HG02973 (cell line): ENCODE results near the gene KIAA0930.

Experiments used
- ATAC-seq: cut with Tn5 transposase; IDR thresholded peaks from one replicate; pipeline ENCODE4 v1.9.1; 2021; ENCODE audit warnings: moderate library complexity; ENCODE audit not compliant: unreplicated experiment

The KIAA0930 gene

DNA sequence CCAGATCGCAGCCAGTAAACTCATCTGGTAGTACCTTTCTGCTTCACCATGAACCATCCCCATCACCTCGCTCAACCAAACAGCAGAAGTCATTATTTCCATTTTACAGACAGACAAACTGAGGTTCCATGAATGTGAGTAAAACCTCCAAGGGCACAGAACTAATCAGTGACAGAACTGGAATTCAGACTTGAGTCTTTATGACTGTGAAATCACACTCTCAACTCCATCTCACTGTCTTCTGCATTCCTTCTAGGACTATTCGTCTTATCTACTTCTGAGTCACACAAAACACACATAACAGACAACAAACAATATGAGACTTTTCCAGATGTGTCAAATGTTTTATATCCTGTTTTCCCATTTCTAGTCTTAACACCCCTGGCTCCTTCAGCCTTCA, 86.3 kb downstream of the KIAA0930 start:
- ATAC-seq = no peak

DNA sequence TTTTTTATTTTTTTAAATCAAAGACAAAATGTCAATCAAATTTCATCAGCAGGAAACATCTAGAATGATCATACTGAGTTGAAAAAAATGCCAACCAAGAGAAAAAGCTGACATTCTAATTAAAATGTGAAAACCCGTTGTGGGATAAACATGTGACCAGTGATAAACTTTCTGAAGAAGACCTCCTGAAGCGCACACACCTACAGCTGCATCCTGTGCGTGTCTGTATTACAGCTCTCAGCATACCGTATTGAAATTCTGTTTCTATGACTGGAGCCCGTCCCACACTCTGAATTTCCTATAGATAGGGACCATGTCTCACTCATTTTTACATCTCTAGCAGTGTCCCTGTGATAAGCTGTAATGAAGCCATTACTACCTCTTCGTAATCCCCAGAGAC, 89.2 kb downstream of the KIAA0930 start:
- ATAC-seq = no peak

DNA sequence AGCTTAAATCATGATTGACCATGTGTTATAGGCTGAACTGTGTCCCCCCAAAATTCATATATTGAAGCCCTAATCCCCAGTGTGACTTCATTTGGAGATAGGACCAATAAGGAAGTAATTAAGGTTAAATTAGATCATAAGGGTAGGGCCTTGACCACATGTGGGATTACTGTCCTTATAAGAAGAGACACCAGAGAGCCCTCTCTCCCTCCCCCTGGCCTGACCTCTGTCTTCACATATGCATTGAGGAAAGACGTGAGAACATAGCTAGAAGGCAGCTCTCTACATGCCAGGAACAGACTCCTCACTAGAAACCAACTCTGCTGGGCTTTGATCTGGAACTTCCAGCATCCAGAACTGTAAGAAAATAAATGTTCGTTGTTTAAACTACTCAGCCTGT, 90.6 kb downstream of the KIAA0930 start:
- ATAC-seq = no peak

DNA sequence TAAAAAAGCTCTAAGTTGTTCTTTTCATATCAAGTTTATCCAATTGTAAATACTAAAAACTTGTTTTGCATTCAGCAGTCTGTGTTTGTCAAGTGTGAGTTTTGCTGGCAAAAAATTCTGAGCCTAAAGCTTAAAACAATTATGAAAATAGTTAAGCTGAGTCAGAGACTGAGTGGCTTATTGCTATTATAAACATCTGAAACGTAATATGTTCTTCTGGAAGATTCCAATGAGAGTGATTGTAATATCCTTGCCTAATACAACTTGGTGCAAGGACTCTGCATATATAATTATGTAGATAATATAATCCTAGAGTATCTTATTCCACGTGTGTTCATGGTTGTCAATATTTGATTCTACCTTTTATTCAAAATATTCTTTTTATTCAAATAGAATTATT, 91.0 kb downstream of the KIAA0930 start:
- no peak for ATAC-seq

DNA sequence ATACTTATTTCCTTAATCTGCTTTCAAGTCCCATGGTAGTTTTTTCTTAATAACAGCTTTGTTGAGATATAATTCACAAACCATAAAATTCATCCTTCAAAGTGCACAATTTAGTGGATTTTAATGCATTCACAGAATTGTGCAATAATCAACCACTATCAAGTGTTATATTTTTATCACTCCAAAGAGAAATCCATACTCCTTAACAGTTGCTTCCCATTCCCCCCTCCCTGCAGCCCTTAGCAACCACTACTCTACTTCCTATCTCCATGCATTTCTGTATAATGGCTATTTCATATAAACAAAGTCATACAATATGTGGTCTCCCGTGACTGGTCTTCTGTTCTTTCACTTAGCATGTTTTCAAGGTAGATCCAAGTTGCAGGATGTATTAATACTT, 95.8 kb downstream of the KIAA0930 start:
- no peak for ATAC-seq

DNA sequence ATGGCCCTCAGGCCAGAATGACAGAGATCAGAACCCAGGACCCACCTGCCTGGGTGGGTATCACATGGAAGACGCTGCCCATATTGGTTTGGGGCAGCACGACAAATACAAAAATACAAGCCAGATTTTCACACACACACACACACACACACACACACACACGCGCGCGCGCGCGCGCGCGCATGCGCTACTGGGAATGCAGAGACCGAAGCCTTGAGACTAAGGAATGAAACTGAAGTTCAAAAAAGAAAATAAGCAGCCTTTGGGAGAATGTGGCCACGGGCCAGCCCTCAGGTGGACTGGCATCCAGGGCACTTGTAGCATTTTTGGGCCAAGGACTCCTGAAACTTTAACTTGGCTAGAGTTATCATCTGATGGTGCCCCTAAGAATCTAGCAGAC, 98.3 kb downstream of the KIAA0930 start:
- no peak for ATAC-seq
